ENCODE measurements around the gene RGS10. TPM values are rescaled to one million over a fixed set of nuclear protein-coding genes. Genes with fewer than 3 reads are reported as not detected.

RGS10 gene
- total RNA-seq, 5 donors from 2014 or later (not counting 1 experiment from before 2014, with no cell fraction given), result 77.1 to 163 (median 155) TPM

- DNase-seq (peak in 6 of 35 experiments; percentile 15 to 45 (median 30)), ATAC-seq (replicated peaks in 1 of 4) (no peak)
- 55% methylated on average over 11 of the region's 12 CpGs for WGBS (ENCODE audit: insufficient coverage)
- peak overlapping the region; percentile 40 for H3K27ac ChIP-seq (ENCODE audit: low read length)
- H3K4me1 ChIP-seq (ENCODE audit: control insufficient read depth in 1 of 2, extremely low read depth in 1 of 2, insufficient read depth in 2 of 2, low read length in 2 of 2), result peaks cover 62 to 95% of the 10 kb centered on the region in 2 experiments
- Mint-ChIP-seq H3K27me3 (no peaks in the 10 kb centered on the region), H3K4me3 (peak overlapping the region; percentile 39 to 84 (median 41)), H3K36me3 (peaks cover 38% of the 10 kb centered on the region), H3K9me3 (no peaks in the 10 kb centered on the region), H3K27ac (peak overlapping the region; percentile 99 to 100), H3K4me1 (peaks cover 79 to 90% (median 83%) of the 10 kb centered on the region in 3 donors)
- peak overlapping the region in 1 of 2 donors; percentile 29 for H3K4me3 ChIP-seq (ENCODE audit: control insufficient read depth in 1 of 2, extremely low read depth in 1 of 2, low read length in 1 of 2)
- no peaks in the 10 kb centered on the region for H3K27me3 ChIP-seq (replicated peaks in 1 of 2; ENCODE audit: control insufficient read depth in 2 of 2, extremely low read depth in 1 of 2, insufficient read depth in 2 of 2, low read length in 1 of 2)
- peaks cover 2 to 40% of the 10 kb centered on the region in 2 donors for H3K36me3 ChIP-seq (ENCODE audit: control insufficient read depth in 2 of 2, extremely low read depth in 1 of 2, insufficient read depth in 1 of 2, low read length in 1 of 2)
- H3K9me3 ChIP-seq, result no peaks in the 10 kb centered on the region
- ChIA-PET CTCF (interaction anchor here (0.6 to 0.7 kb wide), 2 partner anchors 38 to 159 kb away, joined by 6 to 7 read pairs; partner anchors contain the start of gene RGS10 (in 1 of the 2)), POLR2A (interaction anchor here in 1 of 2 donors (0.5 to 0.7 kb wide), 4 partner anchors 11 to 759 kb away, joined by 3 to 6 read pairs (median 4); no protein-coding TSS in a partner anchor)
These were observed 37.4 kb downstream of the RGS10 start for GRCh38 chr10:119505131-119505551.

GRCh38 chr10:119504651-119505050 lies 37.9 kb downstream of the RGS10 start:
- H3K27me3 Mint-ChIP-seq, result no peaks in the 10 kb centered on the region
- Histone ChIP-seq H3K27me3 (replicated peaks in 1 of 2; ENCODE audit: control insufficient read depth in 2 of 2, extremely low read depth in 1 of 2, insufficient read depth in 2 of 2, low read length in 1 of 2) (no peaks in the 10 kb centered on the region), H3K4me3 (ENCODE audit: control insufficient read depth in 1 of 2, extremely low read depth in 1 of 2, low read length in 1 of 2) (no peak overlapping the region), H3K27ac (ENCODE audit: low read length) (peak overlapping the region; percentile 40), H3K9me3 (no peaks in the 10 kb centered on the region), H3K4me1 (ENCODE audit: control insufficient read depth in 1 of 2, extremely low read depth in 1 of 2, insufficient read depth in 2 of 2, low read length in 2 of 2) (peaks cover 64 to 94% of the 10 kb centered on the region in 2 experiments), H3K36me3 (ENCODE audit: control insufficient read depth in 2 of 2, extremely low read depth in 1 of 2, insufficient read depth in 1 of 2, low read length in 1 of 2) (peaks cover 2 to 40% of the 10 kb centered on the region in 2 donors)
- peaks cover 40% of the 10 kb centered on the region for H3K36me3 Mint-ChIP-seq
- H3K4me3 Mint-ChIP-seq, result peak overlapping the region in 2 of 3 donors; percentile 39 to 84
- peaks cover 82 to 90% (median 85%) of the 10 kb centered on the region in 3 donors for H3K4me1 Mint-ChIP-seq
- peak overlapping the region; percentile 99 to 100 for H3K27ac Mint-ChIP-seq
- ChIA-PET POLR2A (interaction anchor here in 1 of 2 donors (0.5 to 0.7 kb wide), 3 partner anchors 10 to 33 kb away, joined by 3 to 6 read pairs (median 5); no protein-coding TSS in a partner anchor), CTCF (interaction anchor here in 1 of 2 donors (0.6 kb wide), 1 partner anchor 160 kb away, joined by 6 read pairs; no protein-coding TSS in a partner anchor)
- 72% methylated on average over 4 of the region's 10 CpGs for WGBS (ENCODE audit: insufficient coverage)
- peak in 3 of 35 experiments; percentile 6 to 27 (median 17) for DNase-seq
- no peak for ATAC-seq (replicated peaks in 1 of 4)
- no peaks in the 10 kb centered on the region for H3K9me3 Mint-ChIP-seq

DNA sequence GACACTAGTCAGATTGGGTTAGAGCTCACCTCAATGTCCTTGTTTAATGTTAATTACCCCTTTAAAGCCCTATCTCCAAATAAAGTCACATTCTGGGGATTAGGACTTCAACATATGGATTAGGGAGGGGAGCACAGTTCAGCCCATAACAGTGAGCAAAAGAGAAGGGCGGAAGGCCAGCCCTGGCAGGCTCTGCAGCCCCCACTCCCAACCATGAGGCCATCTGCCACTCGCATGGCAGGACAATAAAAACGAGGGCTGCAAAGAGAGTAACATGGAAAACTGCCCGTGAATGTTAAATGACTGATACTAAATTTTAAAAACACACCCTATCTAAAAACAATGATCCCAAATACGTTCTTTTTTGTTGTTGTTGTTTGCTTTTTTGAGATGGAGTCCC lies 38.7 kb downstream of the RGS10 start:
- ChIA-PET POLR2A (no interaction called here), CTCF (no interaction called here)
- ATAC-seq (replicated peaks in 1 of 4) (no peak), DNase-seq (no peak)
- H3K36me3 ChIP-seq (ENCODE audit: control insufficient read depth in 2 of 2, extremely low read depth in 1 of 2, insufficient read depth in 1 of 2, low read length in 1 of 2), result peaks cover under 1 to 46% of the 10 kb centered on the region in 2 donors
- Mint-ChIP-seq H3K9me3 (no peaks in the 10 kb centered on the region), H3K27ac (peak overlapping the region; percentile 99 to 100), H3K4me3 (peak overlapping the region in 2 of 3 donors; percentile 9 to 84), H3K4me1 (peaks cover 88 to 94% (median 91%) of the 10 kb centered on the region in 3 donors), H3K27me3 (no peaks in the 10 kb centered on the region), H3K36me3 (peaks cover 48% of the 10 kb centered on the region)
- H3K4me3 ChIP-seq (ENCODE audit: control insufficient read depth in 1 of 2, extremely low read depth in 1 of 2, low read length in 1 of 2), result no peak overlapping the region
- H3K4me1 ChIP-seq (ENCODE audit: control insufficient read depth in 1 of 2, extremely low read depth in 1 of 2, insufficient read depth in 2 of 2, low read length in 2 of 2), result peaks cover 71 to 94% of the 10 kb centered on the region in 2 experiments
- H3K27ac ChIP-seq (ENCODE audit: low read length), result peak overlapping the region; percentile 93
- no peaks in the 10 kb centered on the region for H3K27me3 ChIP-seq (replicated peaks in 1 of 2; ENCODE audit: control insufficient read depth in 2 of 2, extremely low read depth in 1 of 2, insufficient read depth in 2 of 2, low read length in 1 of 2)
- WGBS (ENCODE audit: insufficient coverage), result no CpG with 5 or more reads among the region's 5 CpGs
- H3K9me3 ChIP-seq, result no peaks in the 10 kb centered on the region

DNA sequence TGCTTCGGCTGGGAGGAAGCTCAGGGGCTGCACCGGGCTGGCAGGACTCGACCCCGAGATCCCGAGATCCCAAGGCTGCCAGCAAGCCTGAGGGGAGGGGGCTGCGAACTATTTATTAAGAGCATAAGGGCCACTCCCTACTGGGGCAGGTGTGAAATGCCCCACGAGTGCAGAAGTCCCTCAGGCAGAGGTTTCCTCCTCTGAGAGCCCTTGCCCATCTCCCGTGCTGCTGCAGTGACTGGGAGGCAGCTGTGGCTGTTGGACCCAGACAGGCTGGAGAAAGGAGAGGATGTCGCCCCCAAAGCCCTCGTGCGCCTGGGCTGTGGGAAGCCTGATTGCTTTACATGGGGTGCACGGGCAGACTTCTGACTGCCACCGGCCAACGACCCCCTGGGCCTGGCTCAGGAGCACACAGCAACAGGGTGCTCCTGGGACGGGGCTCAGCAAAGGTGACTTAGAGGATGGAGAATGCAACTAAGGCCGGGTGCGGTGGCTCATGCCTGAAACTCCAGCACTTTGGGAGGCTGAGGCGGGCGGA lies 39.8 kb downstream of the RGS10 start:
- ChIA-PET POLR2A (no interaction called here), CTCF (interaction anchor here in 1 of 2 donors (0.6 kb wide), 1 partner anchor 292 kb away, joined by 3 read pairs; no protein-coding TSS in a partner anchor)
- H3K27me3 ChIP-seq (replicated peaks in 1 of 2; ENCODE audit: control insufficient read depth in 2 of 2, extremely low read depth in 1 of 2, insufficient read depth in 2 of 2, low read length in 1 of 2), result no peaks in the 10 kb centered on the region
- Mint-ChIP-seq H3K4me1 (peaks cover 90 to 95% (median 92%) of the 10 kb centered on the region in 3 donors), H3K27me3 (no peaks in the 10 kb centered on the region), H3K9me3 (no peaks in the 10 kb centered on the region), H3K36me3 (peaks cover 47% of the 10 kb centered on the region), H3K4me3 (peak overlapping the region; percentile 34 to 84 (median 61)), H3K27ac (peak overlapping the region; percentile 99 to 100)
- H3K4me3 ChIP-seq (ENCODE audit: control insufficient read depth in 1 of 2, extremely low read depth in 1 of 2, low read length in 1 of 2), result peak overlapping the region; percentile 17 to 48
- WGBS (ENCODE audit: insufficient coverage), result 8% methylated on average over 9 of the region's 19 CpGs
- ATAC-seq (replicated peaks in 1 of 4) (peak; percentile 7 to 22 (median 10)), DNase-seq (peak in 1 of 35 experiments; percentile 29)
- H3K9me3 ChIP-seq, result no peaks in the 10 kb centered on the region
- peak overlapping the region; percentile 93 for H3K27ac ChIP-seq (ENCODE audit: low read length)
- peaks cover 0 to 42% of the 10 kb centered on the region in 2 donors for H3K36me3 ChIP-seq (ENCODE audit: control insufficient read depth in 2 of 2, extremely low read depth in 1 of 2, insufficient read depth in 1 of 2, low read length in 1 of 2)
- H3K4me1 ChIP-seq (ENCODE audit: control insufficient read depth in 1 of 2, extremely low read depth in 1 of 2, insufficient read depth in 2 of 2, low read length in 2 of 2), result peaks cover 75 to 97% of the 10 kb centered on the region in 2 experiments

- ChIA-PET POLR2A (no interaction called here), CTCF (interaction anchor here in 1 of 2 donors (0.6 kb wide), 1 partner anchor 292 kb away, joined by 3 read pairs; no protein-coding TSS in a partner anchor)
- Mint-ChIP-seq H3K9me3 (no peaks in the 10 kb centered on the region), H3K27me3 (no peaks in the 10 kb centered on the region), H3K27ac (peak overlapping the region; percentile 99 to 100), H3K4me1 (peaks cover 92 to 95% (median 92%) of the 10 kb centered on the region in 3 donors), H3K36me3 (peaks cover 49% of the 10 kb centered on the region), H3K4me3 (peak overlapping the region; percentile 61 to 84 (median 65))
- ATAC-seq (replicated peaks in 1 of 4), result peak; percentile 89 to 90 (median 89)
- no peaks in the 10 kb centered on the region for H3K9me3 ChIP-seq
- 0% methylated on average over 11 of the region's 12 CpGs for WGBS (ENCODE audit: insufficient coverage)
- H3K36me3 ChIP-seq (ENCODE audit: control insufficient read depth in 2 of 2, extremely low read depth in 1 of 2, insufficient read depth in 1 of 2, low read length in 1 of 2), result peaks cover 0 to 39% of the 10 kb centered on the region in 2 donors
- peak overlapping the region; percentile 93 for H3K27ac ChIP-seq (ENCODE audit: low read length)
- DNase-seq, result peak; percentile 66 to 94 (median 86)
- peak overlapping the region in 1 of 2 donors; percentile 17 for H3K4me3 ChIP-seq (ENCODE audit: control insufficient read depth in 1 of 2, extremely low read depth in 1 of 2, low read length in 1 of 2)
- peaks cover 74 to 97% of the 10 kb centered on the region in 2 experiments for H3K4me1 ChIP-seq (ENCODE audit: control insufficient read depth in 1 of 2, extremely low read depth in 1 of 2, insufficient read depth in 2 of 2, low read length in 2 of 2)
- H3K27me3 ChIP-seq (replicated peaks in 1 of 2; ENCODE audit: control insufficient read depth in 2 of 2, extremely low read depth in 1 of 2, insufficient read depth in 2 of 2, low read length in 1 of 2), result no peaks in the 10 kb centered on the region
These were observed 40.3 kb downstream of the RGS10 start for GRCh38 chr10:119502209-119502608.

GRCh38 chr10:119501690-119502089 lies 40.8 kb downstream of the RGS10 start:
- H3K27me3 Mint-ChIP-seq, result no peaks in the 10 kb centered on the region
- H3K4me1 ChIP-seq (ENCODE audit: control insufficient read depth in 1 of 2, extremely low read depth in 1 of 2, insufficient read depth in 2 of 2, low read length in 2 of 2), result peaks cover 69 to 97% of the 10 kb centered on the region in 2 experiments
- H3K27me3 ChIP-seq (replicated peaks in 1 of 2; ENCODE audit: control insufficient read depth in 2 of 2, extremely low read depth in 1 of 2, insufficient read depth in 2 of 2, low read length in 1 of 2), result no peaks in the 10 kb centered on the region
- ChIA-PET POLR2A (no interaction called here), CTCF (no interaction called here)
- H3K9me3 ChIP-seq, result no peaks in the 10 kb centered on the region
- ATAC-seq (replicated peaks in 1 of 4) (peak; percentile 10 to 30 (median 16)), DNase-seq (peak in 1 of 35 experiments; percentile 66)
- peak overlapping the region; percentile 99 to 100 for H3K27ac Mint-ChIP-seq
- peaks cover 45% of the 10 kb centered on the region for H3K36me3 Mint-ChIP-seq
- peaks cover 91 to 95% (median 92%) of the 10 kb centered on the region in 3 donors for H3K4me1 Mint-ChIP-seq
- H3K4me3 ChIP-seq (ENCODE audit: control insufficient read depth in 1 of 2, extremely low read depth in 1 of 2, low read length in 1 of 2), result no peak overlapping the region
- H3K27ac ChIP-seq (ENCODE audit: low read length), result peak overlapping the region; percentile 93
- H3K36me3 ChIP-seq (ENCODE audit: control insufficient read depth in 2 of 2, extremely low read depth in 1 of 2, insufficient read depth in 1 of 2, low read length in 1 of 2), result peaks cover 0 to 35% of the 10 kb centered on the region in 2 donors
- H3K4me3 Mint-ChIP-seq, result peak overlapping the region; percentile 61 to 84 (median 65)
- H3K9me3 Mint-ChIP-seq, result no peaks in the 10 kb centered on the region
- WGBS (ENCODE audit: insufficient coverage), result 0% methylated on average over 1 of the region's 2 CpGs

All from T-cell (primary cell).